Neural progenitor cell (in vitro differentiated cells): ENCODE data around the gene CDK18. TPM values are rescaled to one million over a fixed set of nuclear protein-coding genes. Genes with fewer than 3 reads are reported as not detected.
A peak's percentile ranks its signal among the peaks of the same experiment; 100 is the strongest.

ENCODE experiments used
- DNase-seq: peaks from one replicate; pipeline ENCODE4 v3.0.0-alpha.2; 2016; ENCODE audit warnings: low spot score
- H2AFZ ChIP-seq: fragments of 200-600 bp; sonication (generic); replicated peaks from 2 replicates; pipeline ENCODE4 v1.6.1; 2016; ENCODE audit warnings: antibody characterized with exemption
- H3F3A ChIP-seq: fragments of 200-600 bp; sonication (generic); 2 replicates; pipeline ENCODE4 v1.6.1; 2016; ENCODE audit warnings: antibody characterized with exemption, low read depth
- H3K27ac ChIP-seq: fragments of 200-600 bp; sonication (generic); 2 replicates; pipeline ENCODE4 v1.5.1; 2016; ENCODE audit warnings: mild to moderate bottlenecking
- H3K27me3 ChIP-seq: fragments of 200-600 bp; sonication (generic); 2 replicates; pipeline ENCODE4 v1.6.1; 2016; ENCODE audit warnings: mild to moderate bottlenecking, moderate library complexity
- H3K36me3 ChIP-seq: fragments of 200-600 bp; sonication (generic); 2 replicates; pipeline ENCODE4 v1.5.1; 2016
- H3K4me1 ChIP-seq: fragments of 200-600 bp; sonication (generic); 2 replicates; pipeline ENCODE4 v1.6.1; 2016; ENCODE audit warnings: mixed run types
- H3K4me2 ChIP-seq: fragments of 200-600 bp; sonication (generic); 2 replicates; pipeline ENCODE4 v1.6.1; 2016
- H3K4me3 ChIP-seq: fragments of 200-600 bp; sonication (generic); 2 replicates; pipeline ENCODE4 v1.5.1; 2016
- H3K79me2 ChIP-seq: fragments of 200-600 bp; sonication (generic); 2 replicates; pipeline ENCODE4 v1.6.1; 2016; ENCODE audit warnings: low read depth
- H3K9ac ChIP-seq: fragments of 200-600 bp; sonication (generic); 2 replicates; pipeline ENCODE4 v1.6.1; 2016
- H3K9me3 ChIP-seq: fragments of 200-600 bp; sonication (generic); 2 replicates; pipeline ENCODE4 v1.5.1; 2016; ENCODE audit warnings: low read depth
- H4K20me1 ChIP-seq: fragments of 200-600 bp; sonication (generic); 2 replicates; pipeline ENCODE4 v1.6.1; 2016; ENCODE audit warnings: low read depth
- H3K27ac Mint-ChIP-seq: 3 replicates; pipeline ENCODE4 v1.8.0; 2021; ENCODE audit warnings: mixed read lengths
- H3K27me3 Mint-ChIP-seq: 2 replicates; pipeline ENCODE4 v1.8.0; 2022; ENCODE audit warnings: low read depth, mild to moderate bottlenecking, inconsistent platforms, moderate library complexity, mixed read lengths; ENCODE audit not compliant: insufficient read depth
- H3K36me3 Mint-ChIP-seq: 3 replicates; pipeline ENCODE4 v1.8.0; 2021; ENCODE audit warnings: mixed read lengths
- H3K4me1 Mint-ChIP-seq: 3 replicates; pipeline ENCODE4 v1.8.0; 2021; ENCODE audit warnings: mixed read lengths
- H3K4me3 Mint-ChIP-seq: 3 replicates; pipeline ENCODE4 v1.8.0; 2021; ENCODE audit warnings: mild to moderate bottlenecking, moderate library complexity, mixed read lengths
- H3K9me3 Mint-ChIP-seq: 3 replicates; pipeline ENCODE4 v1.8.0; 2020; ENCODE audit warnings: mixed read lengths
- EZH2 ChIP-seq: fragments of 200-600 bp; sonication (generic); IDR thresholded peaks from 2 replicates; pipeline ENCODE4 v1.6.1; 2017; ENCODE audit warnings: antibody characterized with exemption, mild to moderate bottlenecking, moderate library complexity
- EZH2phosphoT487 ChIP-seq: fragments of 200-600 bp; sonication (generic); IDR thresholded peaks from 2 replicates; pipeline ENCODE4 v1.6.1; 2017; ENCODE audit warnings: antibody characterized with exemption
- total RNA-seq: library from RNA; depleted of rRNA; stranded (reverse); fragments of >200 nt; gene quantifications from 2 replicates; pipeline ENCODE4 v1.2.3, GENCODE V29; 2015; ENCODE audit warnings: low replicate concordance
- TF ChIP-seq, protein P1 (sequence below): fragments of 200-600 bp; sonication (generic); IDR thresholded peaks from 2 replicates; pipeline ENCODE4 v1.5.1; 2017; ENCODE audit warnings: antibody characterized with exemption, mild to moderate bottlenecking

The CDK18 gene
- total RNA-seq, 1 donor from 2014 or later: 14.1 TPM

DNA sequence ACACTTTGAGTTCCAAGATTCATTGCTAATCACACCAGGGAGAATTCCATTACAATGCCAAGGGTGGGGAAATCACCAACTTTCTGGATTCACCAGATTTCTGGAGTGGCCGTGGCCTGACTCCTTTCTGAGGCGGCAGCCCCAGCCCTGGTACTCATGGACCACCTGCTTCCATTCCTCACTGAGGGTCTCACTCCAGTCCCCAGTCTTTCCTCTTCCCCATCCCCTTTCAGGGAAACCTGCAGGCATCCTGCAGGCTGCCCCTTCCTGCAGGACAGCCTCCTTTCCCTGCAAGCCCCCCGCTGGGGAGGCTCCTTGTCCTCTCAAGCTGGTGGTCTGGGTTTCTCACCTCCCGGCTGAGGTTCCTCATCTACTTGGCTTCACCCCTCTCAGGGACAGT is 12.7 kb upstream of the CDK18 start:
- Histone ChIP-seq H3K4me1 (peaks cover 11% of the 10 kb centered on the region), H3K27me3 (no peaks in the 10 kb centered on the region), H4K20me1 (no peaks in the 10 kb centered on the region), H3K4me2 (no peak overlapping the region), H3K79me2 (no peaks in the 10 kb centered on the region), H3K36me3 (no peaks in the 10 kb centered on the region), H3K4me3 (no peak overlapping the region), H3F3A (no peaks in the 10 kb centered on the region), H3K9ac (no peak overlapping the region), H3K27ac (no peak overlapping the region), H3K9me3 (no peaks in the 10 kb centered on the region), H2AFZ (no peak overlapping the region)
- DNase-seq: no peak
- Mint-ChIP-seq H3K27ac (peak overlapping the region; percentile 72), H3K4me1 (peaks cover 35% of the 10 kb centered on the region), H3K9me3 (no peaks in the 10 kb centered on the region), H3K36me3 (no peaks in the 10 kb centered on the region), H3K4me3 (no peak overlapping the region), H3K27me3 (peaks cover 28% of the 10 kb centered on the region)
- TF ChIP-seq, protein P1, sequence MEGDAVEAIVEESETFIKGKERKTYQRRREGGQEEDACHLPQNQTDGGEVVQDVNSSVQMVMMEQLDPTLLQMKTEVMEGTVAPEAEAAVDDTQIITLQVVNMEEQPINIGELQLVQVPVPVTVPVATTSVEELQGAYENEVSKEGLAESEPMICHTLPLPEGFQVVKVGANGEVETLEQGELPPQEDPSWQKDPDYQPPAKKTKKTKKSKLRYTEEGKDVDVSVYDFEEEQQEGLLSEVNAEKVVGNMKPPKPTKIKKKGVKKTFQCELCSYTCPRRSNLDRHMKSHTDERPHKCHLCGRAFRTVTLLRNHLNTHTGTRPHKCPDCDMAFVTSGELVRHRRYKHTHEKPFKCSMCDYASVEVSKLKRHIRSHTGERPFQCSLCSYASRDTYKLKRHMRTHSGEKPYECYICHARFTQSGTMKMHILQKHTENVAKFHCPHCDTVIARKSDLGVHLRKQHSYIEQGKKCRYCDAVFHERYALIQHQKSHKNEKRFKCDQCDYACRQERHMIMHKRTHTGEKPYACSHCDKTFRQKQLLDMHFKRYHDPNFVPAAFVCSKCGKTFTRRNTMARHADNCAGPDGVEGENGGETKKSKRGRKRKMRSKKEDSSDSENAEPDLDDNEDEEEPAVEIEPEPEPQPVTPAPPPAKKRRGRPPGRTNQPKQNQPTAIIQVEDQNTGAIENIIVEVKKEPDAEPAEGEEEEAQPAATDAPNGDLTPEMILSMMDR: no peak
- TF ChIP-seq EZH2: no peak
- no peak for TF ChIP-seq EZH2phosphoT487

DNA sequence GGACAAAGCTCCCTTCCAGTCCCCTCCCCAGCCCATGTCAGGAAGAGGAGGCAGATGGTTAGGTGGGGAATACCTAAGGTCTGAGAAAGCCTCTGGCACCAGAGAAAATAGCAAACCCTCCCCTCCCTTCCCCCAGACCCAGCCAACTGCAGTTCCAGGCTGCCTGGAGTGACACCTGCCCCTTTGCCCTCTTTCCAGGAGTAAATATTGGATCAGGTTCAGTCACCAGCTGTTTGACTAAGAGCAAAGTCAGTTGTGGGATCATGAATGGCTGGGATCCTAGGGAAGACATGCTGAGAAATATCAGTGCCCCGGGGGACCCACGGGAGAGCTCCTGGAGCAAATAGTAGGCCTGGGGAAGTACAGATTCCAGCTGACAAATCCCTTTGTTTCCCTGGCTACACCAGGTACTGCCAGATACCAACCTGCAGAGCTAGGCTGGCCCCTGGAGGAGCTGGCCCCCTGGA is 12.2 kb upstream of the CDK18 start:
- DNase-seq: no peak
- Mint-ChIP-seq H3K4me3 (no peak overlapping the region), H3K27ac (peak overlapping the region; percentile 72), H3K27me3 (peaks cover 26% of the 10 kb centered on the region), H3K9me3 (no peaks in the 10 kb centered on the region), H3K4me1 (peaks cover 35% of the 10 kb centered on the region), H3K36me3 (no peaks in the 10 kb centered on the region)
- no peaks in the 10 kb centered on the region for H3K9me3 ChIP-seq
- no peak overlapping the region for H2AFZ ChIP-seq
- H3K27ac ChIP-seq: no peak overlapping the region
- TF ChIP-seq EZH2 (no peak), EZH2phosphoT487 (no peak)
- TF ChIP-seq, protein P1: no peak
- no peaks in the 10 kb centered on the region for H3F3A ChIP-seq
- H3K4me1 ChIP-seq: peaks cover 11% of the 10 kb centered on the region
- no peaks in the 10 kb centered on the region for H3K36me3 ChIP-seq
- H3K27me3 ChIP-seq: no peaks in the 10 kb centered on the region
- no peak overlapping the region for H3K4me3 ChIP-seq
- H3K79me2 ChIP-seq: no peaks in the 10 kb centered on the region
- no peaks in the 10 kb centered on the region for H4K20me1 ChIP-seq
- H3K9ac ChIP-seq: no peak overlapping the region
- H3K4me2 ChIP-seq: no peak overlapping the region

DNA sequence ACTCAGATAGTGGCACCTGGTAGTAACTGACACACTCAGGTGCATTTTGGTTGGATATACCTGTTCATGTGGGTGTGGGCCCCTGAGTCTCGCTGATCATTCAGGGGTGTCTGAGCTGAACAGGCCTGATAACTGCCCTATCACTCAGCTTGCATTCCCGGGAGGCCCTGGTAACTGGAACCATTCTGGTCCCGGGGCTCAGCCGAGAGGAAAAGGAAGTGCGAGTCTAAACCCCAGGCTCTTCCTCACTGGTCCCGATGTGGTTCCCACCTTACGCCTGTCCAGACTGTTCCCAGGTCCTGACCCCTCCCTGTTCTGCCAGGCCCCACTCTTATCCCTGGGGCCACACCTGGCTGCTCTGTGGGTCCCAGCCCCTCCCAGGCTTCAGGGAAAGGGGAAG is 11.7 kb upstream of the CDK18 start:
- H3K4me3 Mint-ChIP-seq: no peak overlapping the region
- Histone ChIP-seq H3K36me3 (no peaks in the 10 kb centered on the region), H3K9ac (no peak overlapping the region), H4K20me1 (no peaks in the 10 kb centered on the region), H3K4me3 (no peak overlapping the region), H3K27me3 (no peaks in the 10 kb centered on the region), H3K4me1 (peaks cover 11% of the 10 kb centered on the region), H3F3A (no peaks in the 10 kb centered on the region), H3K79me2 (no peaks in the 10 kb centered on the region), H3K27ac (no peak overlapping the region), H3K4me2 (no peak overlapping the region), H2AFZ (no peak overlapping the region), H3K9me3 (no peaks in the 10 kb centered on the region)
- H3K4me1 Mint-ChIP-seq: peaks cover 35% of the 10 kb centered on the region
- TF ChIP-seq EZH2 (no peak), EZH2phosphoT487 (no peak)
- TF ChIP-seq, protein P1: no peak
- no peaks in the 10 kb centered on the region for H3K36me3 Mint-ChIP-seq
- no peaks in the 10 kb centered on the region for H3K9me3 Mint-ChIP-seq
- no peak for DNase-seq
- peaks cover 26% of the 10 kb centered on the region for H3K27me3 Mint-ChIP-seq
- H3K27ac Mint-ChIP-seq: no peak overlapping the region
